A673 (cell line): Measurements from ENCODE around the gene LTC4S.

Experiments used
- EZH2 ChIP-seq: fragments of 200-600 bp; sonication (generic); IDR thresholded peaks from 2 replicates; pipeline ENCODE4 v1.6.1; 2017; ENCODE audit warnings: borderline replicate concordance, low read depth, mild to moderate bottlenecking, mixed read lengths, antibody characterized with exemption, low read length; ENCODE audit not compliant: poor library complexity, severe bottlenecking
- TF ChIP-seq, protein P1 (sequence below): fragments of 300-800, 200-600 bp; sonication (generic); conservative IDR thresholded peaks from 2 replicates; pipeline ENCODE4 v1.5.1; 2017; ENCODE audit warnings: low read depth, mild to moderate bottlenecking, antibody characterized with exemption, low read length, moderate library complexity, mixed read lengths

DNA sequence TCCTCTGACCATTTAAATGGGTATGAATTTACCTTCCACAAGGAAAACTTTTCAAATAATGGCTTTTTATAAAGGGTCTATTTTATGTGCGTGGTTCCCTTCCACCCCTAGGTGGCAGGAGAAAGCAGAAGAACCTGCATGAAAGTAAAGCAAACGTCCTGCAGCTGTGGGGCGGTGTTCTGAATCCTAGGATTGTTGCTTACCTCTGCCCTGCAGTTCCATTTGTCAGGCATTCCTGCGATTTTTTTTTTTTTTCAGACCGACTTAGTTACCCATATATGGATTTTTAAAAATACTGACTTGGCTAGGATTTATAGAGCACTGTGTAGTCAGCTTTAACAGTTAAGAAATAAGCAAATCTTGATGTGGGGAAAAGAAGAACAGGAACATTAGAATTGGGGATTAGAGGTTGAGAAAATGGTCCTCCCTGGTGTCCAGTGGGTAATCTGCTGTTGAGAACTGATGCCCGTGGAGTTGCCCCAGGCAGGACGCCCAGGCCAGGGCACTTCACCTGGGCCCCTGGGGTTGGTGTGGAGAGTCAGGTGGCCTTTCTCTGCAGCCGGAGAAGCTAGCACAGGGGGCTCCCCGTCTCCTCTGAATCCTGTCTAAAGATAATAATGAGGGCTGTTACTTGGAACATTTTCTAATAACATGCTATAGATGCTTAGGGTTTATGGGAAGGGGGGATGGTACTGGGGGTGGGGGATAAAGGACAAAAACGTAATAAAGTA is 30.4 kb upstream of the LTC4S start:
- TF ChIP-seq, protein P1, sequence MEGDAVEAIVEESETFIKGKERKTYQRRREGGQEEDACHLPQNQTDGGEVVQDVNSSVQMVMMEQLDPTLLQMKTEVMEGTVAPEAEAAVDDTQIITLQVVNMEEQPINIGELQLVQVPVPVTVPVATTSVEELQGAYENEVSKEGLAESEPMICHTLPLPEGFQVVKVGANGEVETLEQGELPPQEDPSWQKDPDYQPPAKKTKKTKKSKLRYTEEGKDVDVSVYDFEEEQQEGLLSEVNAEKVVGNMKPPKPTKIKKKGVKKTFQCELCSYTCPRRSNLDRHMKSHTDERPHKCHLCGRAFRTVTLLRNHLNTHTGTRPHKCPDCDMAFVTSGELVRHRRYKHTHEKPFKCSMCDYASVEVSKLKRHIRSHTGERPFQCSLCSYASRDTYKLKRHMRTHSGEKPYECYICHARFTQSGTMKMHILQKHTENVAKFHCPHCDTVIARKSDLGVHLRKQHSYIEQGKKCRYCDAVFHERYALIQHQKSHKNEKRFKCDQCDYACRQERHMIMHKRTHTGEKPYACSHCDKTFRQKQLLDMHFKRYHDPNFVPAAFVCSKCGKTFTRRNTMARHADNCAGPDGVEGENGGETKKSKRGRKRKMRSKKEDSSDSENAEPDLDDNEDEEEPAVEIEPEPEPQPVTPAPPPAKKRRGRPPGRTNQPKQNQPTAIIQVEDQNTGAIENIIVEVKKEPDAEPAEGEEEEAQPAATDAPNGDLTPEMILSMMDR, result peak; percentile 83
- no peak for TF ChIP-seq EZH2
